Adrenal gland (tissue), 5 donors: ENCODE data around the gene SLC45A3.
"Not testable (repeated sequence)": the region's sequence is repeated elsewhere in the genome, so short reads cannot be mapped to it uniquely, and the experiment has no call there.

Source experiments
- POLR2A ChIP-seq, 2 donors: fragments of 450-650 bp; IDR thresholded peaks; one replicate each; pipeline ENCODE4 v1.6.1; 2017; ENCODE audit warnings: antibody characterized with exemption in 2 of 2, mild to moderate bottlenecking in 2 of 2, moderate library complexity in 1 of 2
- TF ChIP-seq, protein P1 (sequence below), 6 experiments: fragments of 450-650 bp in 4 of 6; fragments of 200-600 bp in 2 of 6; sonication (generic) in 1 of 6; IDR thresholded peaks; 1 replicate in 5 of 6; 2 replicates in 1 of 6; pipeline versions ENCODE4 v1.5.1 to v1.8.0; 2016 to 2021; ENCODE audit warnings: antibody characterized with exemption in 6 of 6, mild to moderate bottlenecking in 2 of 6, moderate library complexity in 1 of 6
- donor health status: DM: no; HTN: no; CAD: no.

DNA sequence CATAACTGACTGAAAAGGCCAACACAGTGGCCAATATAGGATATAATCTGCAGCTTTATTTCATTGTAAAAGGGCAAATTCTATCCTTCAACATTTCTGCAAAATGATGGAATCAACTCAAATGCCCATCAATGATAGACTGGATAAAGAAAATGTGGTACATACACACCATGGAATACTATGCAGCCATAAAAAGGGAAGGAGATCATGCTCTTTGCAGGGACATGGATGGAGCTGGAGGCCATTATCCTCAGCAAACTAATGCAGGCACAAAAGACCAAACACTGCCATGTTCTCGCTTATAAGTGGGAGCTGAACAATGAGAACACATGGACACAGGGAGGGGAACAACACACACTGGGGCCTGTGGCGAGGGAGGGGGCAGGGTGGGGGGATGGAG is 40.4 kb upstream of the SLC45A3 start:
- not testable (repeated sequence) for TF ChIP-seq POLR2A (IDR thresholded peaks at IDR 0.05)
- TF ChIP-seq, protein P1, sequence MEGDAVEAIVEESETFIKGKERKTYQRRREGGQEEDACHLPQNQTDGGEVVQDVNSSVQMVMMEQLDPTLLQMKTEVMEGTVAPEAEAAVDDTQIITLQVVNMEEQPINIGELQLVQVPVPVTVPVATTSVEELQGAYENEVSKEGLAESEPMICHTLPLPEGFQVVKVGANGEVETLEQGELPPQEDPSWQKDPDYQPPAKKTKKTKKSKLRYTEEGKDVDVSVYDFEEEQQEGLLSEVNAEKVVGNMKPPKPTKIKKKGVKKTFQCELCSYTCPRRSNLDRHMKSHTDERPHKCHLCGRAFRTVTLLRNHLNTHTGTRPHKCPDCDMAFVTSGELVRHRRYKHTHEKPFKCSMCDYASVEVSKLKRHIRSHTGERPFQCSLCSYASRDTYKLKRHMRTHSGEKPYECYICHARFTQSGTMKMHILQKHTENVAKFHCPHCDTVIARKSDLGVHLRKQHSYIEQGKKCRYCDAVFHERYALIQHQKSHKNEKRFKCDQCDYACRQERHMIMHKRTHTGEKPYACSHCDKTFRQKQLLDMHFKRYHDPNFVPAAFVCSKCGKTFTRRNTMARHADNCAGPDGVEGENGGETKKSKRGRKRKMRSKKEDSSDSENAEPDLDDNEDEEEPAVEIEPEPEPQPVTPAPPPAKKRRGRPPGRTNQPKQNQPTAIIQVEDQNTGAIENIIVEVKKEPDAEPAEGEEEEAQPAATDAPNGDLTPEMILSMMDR (IDR thresholded peaks at IDR 0.05): not testable (repeated sequence)
